ACC112 (cell line): ENCODE data around the gene KCNMA1.

ENCODE experiments used
- H2AFZ ChIP-seq: fragments of 200-600 bp; sonication (generic); one replicate; pipeline ENCODE4 v1.6.0; 2017; ENCODE audit warnings: antibody characterized with exemption, low read length; ENCODE audit not compliant: unreplicated experiment
- H3K27ac ChIP-seq: fragments of 200-600 bp; sonication (generic); 2 replicates; pipeline ENCODE4 v1.5.1; 2014; ENCODE audit warnings: low read depth, mild to moderate bottlenecking, antibody characterized with exemption, low read length, moderate library complexity
- H3K27me3 ChIP-seq: fragments of 200-600 bp; sonication (generic); 2 replicates; pipeline ENCODE4 v1.6.1; 2014; ENCODE audit warnings: mild to moderate bottlenecking, antibody characterized with exemption, low read length, moderate library complexity, mixed read lengths; ENCODE audit not compliant: insufficient read depth
- H3K36me3 ChIP-seq: fragments of 200-600 bp; sonication (generic); 2 replicates; pipeline ENCODE4 v1.6.1; 2016; ENCODE audit warnings: mild to moderate bottlenecking, antibody characterized with exemption, low read length, moderate library complexity, mixed read lengths; ENCODE audit not compliant: insufficient read depth
- H3K4me1 ChIP-seq: fragments of 200-600 bp; sonication (generic); one replicate; pipeline ENCODE4 v1.6.1; 2016; ENCODE audit warnings: low read length, mixed read lengths; ENCODE audit not compliant: insufficient read depth, unreplicated experiment, control insufficient read depth
- H3K4me3 ChIP-seq: fragments of 200-600 bp; sonication (generic); 2 replicates; pipeline ENCODE4 v1.5.1; 2014; ENCODE audit warnings: mild to moderate bottlenecking, low read depth, low read length
- H3K79me2 ChIP-seq: fragments of 200-600 bp; sonication (generic); one replicate; pipeline ENCODE4 v1.6.0; 2016; ENCODE audit warnings: low read length; ENCODE audit not compliant: control insufficient read depth, unreplicated experiment, insufficient read depth

KCNMA1 gene

DNA sequence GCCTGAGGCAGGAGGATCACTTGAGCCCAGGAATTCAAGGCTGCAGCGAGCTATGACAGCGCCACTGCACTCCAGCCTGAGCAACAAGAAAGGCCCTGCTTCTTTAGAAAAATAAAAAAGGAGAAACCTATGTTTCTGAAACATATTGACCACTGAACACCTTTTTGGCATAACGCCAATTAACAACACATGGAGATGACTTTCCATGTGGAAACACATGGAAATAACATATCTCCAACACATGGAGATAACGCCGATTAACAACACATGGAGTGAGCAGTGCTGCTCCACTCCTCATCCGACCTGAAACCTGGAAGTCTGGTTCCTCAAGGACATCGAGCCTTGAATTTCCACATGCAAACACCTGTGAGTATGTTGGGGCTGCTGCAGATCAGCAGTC lies 126.9 kb downstream of the KCNMA1 start:
- Histone ChIP-seq H3K4me1 (peaks cover 62% of the 10 kb centered on the region), H3K27me3 (no peaks in the 10 kb centered on the region), H3K79me2 (no peaks in the 10 kb centered on the region), H3K27ac (no peak overlapping the region), H3K4me3 (no peak overlapping the region), H3K36me3 (no peaks in the 10 kb centered on the region), H2AFZ (no peak overlapping the region)

DNA sequence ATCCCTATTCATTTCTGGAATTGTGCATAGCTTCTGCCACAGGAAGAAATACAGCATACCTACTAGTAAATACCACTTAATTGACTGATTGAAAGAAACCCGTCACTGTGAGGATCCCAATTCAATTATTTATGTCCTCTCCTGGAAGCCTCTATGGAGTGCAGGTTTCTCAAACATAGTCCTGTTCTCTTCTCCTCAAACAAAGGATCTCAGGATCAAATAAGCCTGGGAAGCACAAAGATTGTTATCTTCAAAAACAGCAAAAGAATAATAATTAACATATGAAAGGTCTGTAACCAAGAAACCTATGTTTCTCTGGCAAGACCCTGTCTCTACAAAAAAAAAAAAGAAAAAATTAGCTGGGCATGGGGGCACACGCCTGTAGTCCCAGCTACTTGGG lies 127.3 kb downstream of the KCNMA1 start:
- Histone ChIP-seq H3K4me3 (no peak overlapping the region), H2AFZ (no peak overlapping the region), H3K36me3 (no peaks in the 10 kb centered on the region), H3K4me1 (peaks cover 66% of the 10 kb centered on the region), H3K27me3 (no peaks in the 10 kb centered on the region), H3K27ac (no peak overlapping the region), H3K79me2 (no peaks in the 10 kb centered on the region)

DNA sequence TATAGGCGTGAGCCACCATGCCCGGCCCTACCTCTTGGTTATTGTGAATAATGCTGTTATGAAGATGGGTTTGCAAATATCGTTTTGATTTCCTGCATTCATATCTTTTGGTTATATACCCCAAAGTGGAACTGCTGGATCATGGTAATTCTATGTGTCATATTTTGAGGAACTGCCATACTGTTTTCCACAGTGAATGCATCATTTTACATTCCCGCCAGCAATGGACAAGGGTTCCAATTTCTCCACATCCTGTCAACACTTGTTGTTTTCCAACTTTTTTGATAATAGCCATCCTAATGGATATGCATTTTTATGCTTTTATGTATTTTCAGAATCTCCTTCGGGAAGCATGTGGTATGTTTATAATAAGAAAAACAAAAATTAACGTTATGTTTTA lies 128.2 kb downstream of the KCNMA1 start:
- H3K27me3 ChIP-seq: no peaks in the 10 kb centered on the region
- no peak overlapping the region for H3K27ac ChIP-seq
- no peak overlapping the region for H2AFZ ChIP-seq
- H3K4me1 ChIP-seq: peaks cover 73% of the 10 kb centered on the region
- H3K4me3 ChIP-seq: no peak overlapping the region
- H3K79me2 ChIP-seq: no peaks in the 10 kb centered on the region
- H3K36me3 ChIP-seq: no peaks in the 10 kb centered on the region

DNA sequence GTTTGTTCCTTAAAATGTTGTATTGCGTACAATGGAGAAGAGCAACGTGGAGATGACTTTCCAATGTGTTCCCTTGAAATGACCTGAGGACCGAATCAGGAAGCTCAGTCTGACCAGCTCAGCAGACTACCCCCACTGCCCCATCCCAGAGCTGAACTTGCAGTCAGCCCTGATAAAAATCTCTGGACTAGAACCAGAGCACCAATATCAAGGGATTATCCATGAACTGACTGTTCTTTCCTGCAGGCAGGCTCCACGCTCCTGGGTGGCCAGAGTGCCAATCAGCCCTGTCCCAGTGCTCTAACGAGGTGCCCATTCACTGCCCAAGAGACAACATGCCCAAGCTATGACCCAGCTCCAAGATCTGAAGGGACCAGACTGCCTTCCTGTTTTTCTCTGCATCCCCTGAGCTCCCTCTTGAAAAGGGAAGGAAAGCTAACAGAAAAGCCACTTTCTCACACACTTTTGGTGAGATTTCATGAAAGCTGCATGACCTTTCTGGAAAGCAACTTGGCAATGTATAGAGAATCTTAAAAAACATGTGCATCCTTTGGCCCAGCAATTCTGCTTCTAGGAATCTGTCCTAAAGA lies 130.2 kb downstream of the KCNMA1 start:
- Histone ChIP-seq H3K27me3 (no peaks in the 10 kb centered on the region), H3K4me3 (no peak overlapping the region), H3K79me2 (no peaks in the 10 kb centered on the region), H3K4me1 (peaks cover 66% of the 10 kb centered on the region), H2AFZ (no peak overlapping the region), H3K36me3 (no peaks in the 10 kb centered on the region), H3K27ac (peak overlapping the region; percentile 80; the same call in 1 of the 2 replicates)

DNA sequence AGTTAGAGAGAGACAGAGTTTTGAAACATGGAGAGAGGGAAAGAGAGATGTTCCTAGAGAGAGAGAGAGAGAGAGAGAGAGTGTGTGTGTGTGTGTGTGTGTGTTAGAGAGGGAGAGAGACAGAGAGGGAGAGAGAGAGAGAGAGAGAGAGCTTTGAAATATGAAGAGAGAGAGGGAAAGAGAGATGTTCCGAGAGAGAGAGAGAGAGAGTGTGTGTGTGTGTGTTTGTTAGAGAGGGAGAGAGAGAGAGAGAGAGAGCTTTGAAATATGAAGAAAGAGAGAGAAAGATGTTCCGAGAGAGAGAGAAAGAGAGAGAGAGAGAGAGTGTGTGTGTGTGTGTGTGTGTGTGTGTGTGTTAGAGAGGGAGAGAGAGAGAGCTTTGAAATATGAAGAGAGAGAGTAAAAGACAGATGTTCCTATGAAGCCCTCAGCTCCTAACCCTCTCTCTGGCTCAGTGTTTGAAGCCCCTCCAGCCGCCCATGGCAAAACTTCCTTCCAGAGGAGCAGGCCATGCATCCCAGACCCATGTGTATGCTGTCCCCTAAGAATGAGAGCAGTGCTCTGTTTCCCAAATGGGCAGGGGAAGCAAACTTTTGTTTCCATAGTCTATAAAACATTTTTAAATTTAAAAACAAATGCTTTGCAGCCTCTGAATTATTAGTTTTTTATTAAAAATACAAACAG lies 130.9 kb downstream of the KCNMA1 start:
- Histone ChIP-seq H2AFZ (peak overlapping the region; percentile 23), H3K27me3 (no peaks in the 10 kb centered on the region), H3K27ac (peak overlapping the region; percentile 80), H3K4me1 (peaks cover 66% of the 10 kb centered on the region), H3K79me2 (no peaks in the 10 kb centered on the region), H3K36me3 (no peaks in the 10 kb centered on the region), H3K4me3 (no peak overlapping the region)

DNA sequence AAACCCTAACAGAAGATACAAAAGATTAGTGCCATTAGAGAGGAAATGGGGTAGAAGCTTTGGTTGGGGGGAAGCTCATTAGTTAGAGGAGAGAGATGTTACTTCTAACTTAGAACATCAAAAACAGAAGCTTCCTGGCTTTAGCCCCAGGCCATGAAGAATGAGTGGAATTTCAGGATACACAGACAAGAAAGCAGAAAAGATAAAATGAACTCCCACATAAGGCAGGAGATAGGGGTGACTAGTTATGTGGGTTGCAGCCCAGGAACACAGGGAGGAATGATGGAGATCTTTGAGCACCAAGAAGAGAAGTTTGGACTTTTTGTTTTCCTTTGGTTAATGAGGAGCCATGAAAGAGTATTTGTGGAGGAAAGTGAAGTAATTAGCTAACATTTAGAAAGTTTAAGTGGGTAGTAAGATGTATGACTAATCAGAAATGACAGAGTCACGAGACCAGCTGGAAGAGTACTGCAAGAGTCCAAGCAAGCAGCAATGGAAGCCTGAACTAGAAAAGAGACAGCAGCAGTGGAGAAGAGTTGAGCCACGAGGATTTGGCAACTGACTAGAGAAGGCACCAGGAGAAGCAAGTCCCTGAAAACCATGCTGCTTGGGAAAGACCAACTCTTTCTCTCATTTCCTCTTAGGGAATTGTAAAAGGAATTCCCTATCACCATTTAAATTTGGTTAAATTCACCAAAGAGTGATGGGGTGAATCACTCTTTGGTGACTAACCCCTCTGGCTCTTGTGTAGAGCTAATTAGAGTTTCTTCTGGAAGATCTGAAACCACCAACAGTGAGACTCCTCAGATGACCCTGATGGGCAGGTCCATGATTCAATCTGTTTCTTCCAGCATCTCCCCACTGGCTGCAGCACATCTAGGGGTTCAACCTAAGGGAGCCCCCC lies 131.9 kb downstream of the KCNMA1 start:
- no peaks in the 10 kb centered on the region for H3K36me3 ChIP-seq
- H3K4me3 ChIP-seq: 0 out of 2 replicates have a peak overlapping the region, but pooled peaks have one; percentile 17
- peaks cover 66% of the 10 kb centered on the region for H3K4me1 ChIP-seq
- H3K27me3 ChIP-seq: no peaks in the 10 kb centered on the region
- H2AFZ ChIP-seq: peak overlapping the region; percentile 23
- H3K27ac ChIP-seq: peak overlapping the region; percentile 80
- H3K79me2 ChIP-seq: no peaks in the 10 kb centered on the region

DNA sequence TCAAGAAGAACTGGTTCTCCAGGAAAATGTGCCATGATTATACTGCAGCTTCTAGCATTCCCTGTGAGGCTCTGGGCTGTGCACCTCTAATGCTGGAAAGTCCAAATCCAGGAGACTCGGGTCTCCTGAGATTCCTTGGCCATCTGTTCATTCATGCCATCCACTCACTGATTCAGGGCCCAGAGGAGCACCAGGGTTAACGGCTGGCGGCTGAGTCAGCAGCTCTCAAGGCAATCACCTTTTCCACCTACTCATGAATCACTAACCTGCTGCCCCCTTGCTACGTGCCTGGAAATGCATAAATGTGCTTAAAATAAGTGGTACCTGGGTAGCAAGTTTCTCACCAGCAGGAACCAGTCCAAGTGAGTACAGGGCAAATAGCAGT lies 132.7 kb downstream of the KCNMA1 start:
- Histone ChIP-seq H3K27ac (peak overlapping the region; percentile 80), H3K4me1 (peaks cover 67% of the 10 kb centered on the region)

DNA sequence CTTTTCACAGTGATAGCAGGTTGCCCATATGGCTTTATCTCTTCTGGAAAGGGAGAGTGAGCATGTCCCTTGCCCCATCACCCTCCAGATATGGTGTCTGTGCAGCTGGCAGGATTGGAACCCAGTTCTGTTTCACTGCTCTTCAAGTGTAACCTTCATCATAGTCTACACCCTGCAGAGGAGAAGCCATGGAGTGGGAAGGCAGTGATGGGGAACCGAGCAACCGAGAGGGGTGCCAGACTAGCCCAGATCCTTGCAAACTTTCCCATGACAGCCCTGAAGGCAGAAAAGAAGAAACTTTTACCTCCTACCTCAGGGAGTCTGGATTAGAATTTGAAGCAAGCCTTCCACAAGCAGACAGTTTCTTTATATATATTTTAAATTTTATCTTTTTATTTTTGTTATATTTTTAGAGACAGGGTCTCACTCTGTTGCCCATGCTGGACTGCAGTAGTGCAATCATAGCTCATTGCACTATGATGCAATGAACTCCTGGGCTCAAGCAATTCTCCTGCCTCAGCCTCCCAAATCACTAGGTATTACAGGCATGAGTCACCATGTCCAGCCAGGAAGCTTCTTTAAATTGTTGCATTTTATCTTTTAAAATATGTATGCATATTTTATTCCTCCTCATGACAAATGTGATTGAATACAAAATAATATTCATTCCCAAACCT lies 133.3 kb downstream of the KCNMA1 start:
- H3K27ac ChIP-seq: peak overlapping the region; percentile 80
- 0 out of 2 replicates have a peak overlapping the region, but pooled peaks have one; percentile 17 for H3K4me3 ChIP-seq
- H2AFZ ChIP-seq: no peak overlapping the region
- no peaks in the 10 kb centered on the region for H3K79me2 ChIP-seq
- no peaks in the 10 kb centered on the region for H3K27me3 ChIP-seq
- H3K36me3 ChIP-seq: no peaks in the 10 kb centered on the region
- peaks cover 67% of the 10 kb centered on the region for H3K4me1 ChIP-seq

More for the DNA sequence above, 132.7 kb downstream of the KCNMA1 start:
- no peaks in the 10 kb centered on the region for H3K27me3 ChIP-seq
- no peaks in the 10 kb centered on the region for H3K79me2 ChIP-seq
- H2AFZ ChIP-seq: no peak overlapping the region
- 0 out of 2 replicates have a peak overlapping the region, but pooled peaks have one; percentile 17 for H3K4me3 ChIP-seq
- no peaks in the 10 kb centered on the region for H3K36me3 ChIP-seq

DNA sequence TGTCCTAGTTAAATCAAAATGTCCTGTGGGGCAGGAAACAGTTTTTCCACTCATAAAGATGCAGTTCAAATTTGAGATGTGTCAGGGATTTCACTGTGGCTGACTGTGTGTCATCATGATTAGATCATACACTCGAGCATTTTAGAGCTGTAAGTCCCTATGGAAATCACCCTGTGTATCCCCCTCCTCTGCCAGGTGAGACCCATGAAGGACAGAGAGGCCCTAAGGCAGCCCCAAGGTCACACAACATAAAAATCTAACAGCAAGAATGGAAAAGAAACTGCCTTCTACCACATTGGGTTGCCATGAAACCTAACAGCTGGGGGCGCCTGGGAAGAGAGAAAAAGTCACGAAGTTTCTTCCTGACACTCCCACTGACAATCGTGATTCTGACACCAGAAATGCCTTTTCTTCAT lies 135.8 kb downstream of the KCNMA1 start:
- peaks cover 60% of the 10 kb centered on the region for H3K4me1 ChIP-seq
- no peaks in the 10 kb centered on the region for H3K36me3 ChIP-seq
- no peaks in the 10 kb centered on the region for H3K27me3 ChIP-seq
- peak overlapping the region; percentile 47; the same call in 1 of the 2 replicates for H3K4me3 ChIP-seq
- H2AFZ ChIP-seq: peak overlapping the region; percentile 40
- H3K79me2 ChIP-seq: no peaks in the 10 kb centered on the region
- peak overlapping the region; percentile 84 for H3K27ac ChIP-seq

DNA sequence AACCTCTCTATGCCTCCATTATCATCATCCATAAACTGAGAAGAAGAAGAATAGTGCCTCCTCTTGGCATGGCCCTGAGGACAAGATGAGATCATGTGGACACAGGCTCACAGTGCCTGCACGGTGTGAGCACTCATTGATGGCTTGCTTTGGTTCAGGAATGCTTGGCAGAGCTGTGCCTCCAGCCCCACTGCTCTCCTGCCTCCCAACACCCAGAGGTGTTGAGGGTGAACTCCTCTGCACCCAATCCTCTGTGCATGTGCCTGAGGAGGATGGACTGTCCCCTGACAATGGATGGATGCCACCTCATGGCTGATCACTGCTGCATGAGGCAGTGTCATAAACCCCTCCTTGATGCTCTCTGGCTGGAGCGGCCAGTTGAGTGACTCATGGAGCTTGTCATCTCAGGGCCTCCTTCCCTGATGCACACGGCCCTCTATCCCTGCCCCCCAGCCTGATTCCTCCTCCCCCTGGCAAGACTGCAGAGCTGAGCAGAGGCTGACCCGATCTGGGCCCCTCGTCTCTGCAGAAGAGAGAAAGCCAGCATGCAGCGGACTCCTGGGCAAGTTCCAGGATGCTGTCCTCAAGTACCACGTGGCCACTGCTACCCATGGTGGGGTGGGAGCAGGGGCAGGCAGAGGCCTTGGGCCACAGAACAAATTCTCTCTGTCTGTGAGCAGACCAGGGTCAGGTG lies 136.3 kb downstream of the KCNMA1 start:
- peak overlapping the region; percentile 40 for H2AFZ ChIP-seq
- peak overlapping the region; percentile 47; the same call in 1 of the 2 replicates for H3K4me3 ChIP-seq
- H3K79me2 ChIP-seq: no peaks in the 10 kb centered on the region
- no peaks in the 10 kb centered on the region for H3K27me3 ChIP-seq
- peaks cover 57% of the 10 kb centered on the region for H3K4me1 ChIP-seq
- no peaks in the 10 kb centered on the region for H3K36me3 ChIP-seq
- peak overlapping the region; percentile 84 for H3K27ac ChIP-seq
